GM18508 (cell line): ENCODE measurements around the gene TEAD1.

ENCODE experiments used
- ATAC-seq: cut with Tn5 transposase; IDR thresholded peaks from one replicate; pipeline ENCODE4 v1.9.1; 2021; ENCODE audit warnings: moderate number of reproducible peaks; ENCODE audit not compliant: insufficient read depth, unreplicated experiment

Gene TEAD1

GRCh38 chr11:12962306-12962705, 288.1 kb downstream of the TEAD1 start:
- ATAC-seq = no peak

- no peak for ATAC-seq
Observed at GRCh38 chr11:12963051-12963450, 288.8 kb downstream of the TEAD1 start.

GRCh38 chr11:12963792-12964536, 289.7 kb downstream of the TEAD1 start:
- ATAC-seq = no peak

DNA sequence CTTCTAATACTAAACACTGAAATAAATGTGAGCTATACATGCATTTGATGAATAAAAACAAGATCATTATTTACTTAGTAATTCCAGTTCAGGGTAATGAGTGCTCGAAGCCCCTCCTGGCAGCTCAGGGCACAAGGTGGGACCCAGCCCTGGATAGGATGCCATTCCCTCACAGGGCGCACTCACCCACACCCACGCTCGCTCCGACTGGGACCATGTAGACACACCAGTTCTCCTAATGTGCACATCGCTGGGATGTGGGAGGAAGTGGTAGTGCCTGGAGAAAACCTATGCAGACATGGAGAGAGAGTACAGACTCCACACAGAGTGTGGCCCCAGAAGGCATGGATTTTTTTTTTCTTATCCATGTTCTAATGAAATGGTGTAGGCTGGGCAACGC, 290.4 kb downstream of the TEAD1 start:
- ATAC-seq = no peak

DNA sequence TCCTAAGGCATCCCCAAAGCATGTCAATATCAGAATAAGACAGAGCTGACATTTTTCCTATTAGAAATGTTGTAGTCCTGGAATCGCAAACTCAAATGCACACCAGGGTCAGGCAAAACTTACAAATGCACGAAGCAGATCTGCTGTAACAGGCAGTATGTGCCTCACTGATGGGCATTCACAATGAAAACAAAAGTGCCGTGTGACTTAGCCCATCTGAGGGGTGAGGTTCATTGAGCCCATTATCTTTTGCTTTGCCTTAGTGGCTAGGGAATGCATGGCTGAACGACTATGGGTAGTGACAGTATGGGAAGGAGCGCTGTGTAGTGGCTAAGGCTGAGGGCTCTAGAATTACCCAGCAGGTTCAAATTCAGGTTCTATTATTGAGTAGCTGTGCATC, 291.8 kb downstream of the TEAD1 start:
- no peak for ATAC-seq

- no peak for ATAC-seq
Observed at GRCh38 chr11:12968101-12968500, 293.9 kb downstream of the TEAD1 start.

DNA sequence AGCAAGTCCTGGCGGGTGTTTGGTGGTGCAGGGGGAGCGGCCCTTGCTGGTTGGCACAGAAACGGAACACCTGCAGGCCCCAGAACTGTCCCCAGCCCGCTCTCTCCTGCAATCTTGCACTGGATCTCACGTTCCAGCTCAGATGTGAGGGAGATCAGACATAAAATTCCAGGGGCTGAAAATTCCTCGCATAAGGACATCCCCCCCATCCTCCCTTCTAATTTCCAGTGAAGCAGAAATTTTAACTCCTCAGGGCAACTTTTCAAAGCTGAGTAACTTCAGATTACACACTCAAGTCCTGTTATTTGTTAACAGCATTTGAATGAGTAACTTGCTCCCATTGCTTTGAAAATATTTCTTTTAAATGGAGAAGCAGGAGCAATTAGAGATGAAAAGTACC, 294.6 kb downstream of the TEAD1 start:
- no peak for ATAC-seq

GRCh38 chr11:12971955-12972354, 297.7 kb downstream of the TEAD1 start:
- ATAC-seq = no peak

GRCh38 chr11:12973528-12974181, 299.4 kb downstream of the TEAD1 start:
- no peak for ATAC-seq

GRCh38 chr11:12975195-12975594, 301.0 kb downstream of the TEAD1 start:
- no peak for ATAC-seq

GRCh38 chr11:12979928-12980689, 305.9 kb downstream of the TEAD1 start:
- no peak for ATAC-seq

DNA sequence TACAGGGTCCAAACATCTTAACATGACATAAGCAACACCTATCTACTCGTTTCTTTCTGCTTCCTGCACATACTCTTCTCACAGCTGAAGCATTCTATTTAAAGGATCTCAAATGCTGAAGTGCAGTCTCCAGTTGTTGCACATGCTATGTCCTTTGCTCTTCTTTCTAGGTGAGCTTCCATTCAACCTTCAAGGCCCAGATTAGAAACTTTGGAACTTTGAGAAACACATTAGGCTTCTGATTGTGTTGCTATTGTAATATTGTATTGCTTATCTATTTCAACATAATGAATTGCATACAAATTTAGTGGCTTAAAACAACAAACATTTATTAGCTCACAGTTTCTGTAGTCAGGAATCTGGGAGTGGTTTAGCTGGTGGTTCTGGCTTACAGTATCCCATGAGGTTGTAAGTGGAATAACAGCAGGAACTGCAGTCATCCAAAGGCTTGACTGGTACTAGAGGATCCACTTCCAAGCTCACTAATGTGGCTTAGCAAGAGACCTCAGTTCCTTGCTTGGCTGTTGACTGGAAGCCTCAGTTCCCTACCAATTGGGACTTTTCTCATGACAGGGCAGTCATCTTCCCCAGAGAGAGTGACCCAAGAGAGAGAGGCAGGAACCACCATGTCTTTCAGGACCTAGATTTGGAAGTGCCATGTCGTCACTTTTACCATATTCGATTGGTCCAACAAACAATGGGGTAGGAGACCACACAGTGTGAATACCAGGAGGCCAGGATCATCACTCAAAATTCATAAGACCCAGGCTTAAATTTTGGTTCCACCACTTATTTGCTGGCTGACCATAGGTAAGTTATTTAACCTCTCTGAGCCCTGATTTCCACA, 307.7 kb downstream of the TEAD1 start:
- ATAC-seq = no peak

GRCh38 chr11:12983336-12983735, 309.1 kb downstream of the TEAD1 start:
- ATAC-seq = no peak

DNA sequence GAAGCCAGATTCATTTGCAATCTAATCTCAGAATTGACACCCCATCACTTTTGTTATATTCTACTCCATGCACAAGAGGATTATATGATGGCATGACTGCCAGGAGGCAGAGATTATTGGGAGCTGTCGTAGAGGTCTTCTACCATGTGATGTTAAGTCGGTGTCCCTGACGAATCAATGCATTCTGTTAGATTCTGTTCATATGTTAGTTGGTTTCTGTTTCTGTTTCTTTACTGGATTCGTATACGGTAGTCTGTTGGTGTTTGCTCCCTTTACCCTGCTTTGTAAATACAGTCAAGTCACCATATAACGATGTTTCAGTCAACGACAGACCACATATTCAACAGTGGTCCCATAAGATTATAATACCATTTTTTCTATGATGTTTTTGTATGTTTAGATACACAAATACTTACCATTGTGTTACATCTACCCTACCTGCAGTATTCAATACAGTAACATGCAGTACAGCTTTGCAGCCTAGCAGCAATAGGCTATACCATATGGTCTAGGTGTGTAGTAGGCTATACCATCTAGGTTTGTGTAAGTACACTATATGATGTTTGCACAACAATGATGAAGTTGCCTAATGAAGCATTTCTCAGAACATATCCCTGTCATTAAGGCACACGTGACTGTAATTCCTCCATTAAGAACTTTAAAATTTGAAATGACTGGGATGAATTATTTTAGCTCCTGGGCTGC, 312.1 kb downstream of the TEAD1 start:
- ATAC-seq = no peak

- ATAC-seq = no peak
Observed at GRCh38 chr11:12989428-12990161, 315.4 kb downstream of the TEAD1 start.

GRCh38 chr11:12990162-12990480, 315.9 kb downstream of the TEAD1 start:
- ATAC-seq = no peak

DNA sequence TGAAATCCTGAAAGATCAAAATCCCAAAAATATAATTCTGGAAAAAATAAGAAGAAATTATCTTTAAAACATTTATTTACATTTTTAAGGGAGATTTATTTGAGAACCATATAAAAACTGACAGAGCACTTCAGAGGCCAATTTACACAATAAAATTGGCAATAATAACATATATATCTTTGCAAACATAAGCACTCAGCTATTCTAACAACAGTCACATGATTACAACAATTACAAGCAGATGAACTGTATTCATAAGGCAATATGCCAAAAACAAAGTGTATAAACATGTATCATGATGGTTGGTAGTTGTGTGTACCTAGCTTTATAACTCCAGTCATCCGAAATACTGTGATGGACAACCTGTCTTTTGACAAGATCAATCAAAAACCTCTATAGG, 317.2 kb downstream of the TEAD1 start:
- ATAC-seq = no peak

GRCh38 chr11:12993626-12994025, 319.4 kb downstream of the TEAD1 start:
- ATAC-seq = no peak
